Right lobe of liver (tissue), 6 donors: ENCODE measurements around the gene RPF1. TPM values are rescaled to one million over a fixed set of nuclear protein-coding genes. Genes with fewer than 3 reads are reported as not detected.

Source experiments
- ATAC-seq, 4 donors: fragments of 200-7000 bp; cut with Tn5 transposase; one replicate each; pipeline ENCODE4 v1.9.1; 2020; ENCODE audit warnings: mild to moderate bottlenecking in 4 of 4, moderate library complexity in 4 of 4
- DNase-seq, 3 donors: peaks; one replicate each; pipeline ENCODE4 v3.0.0-alpha.2; 2020
- H3K27ac ChIP-seq, 3 donors: fragments of 200-600 bp; one replicate each; pipeline ENCODE4 v1.8.0; 2022
- H3K27me3 ChIP-seq, 2 donors: fragments of 200-600 bp; one replicate each; pipeline ENCODE4 v1.8.0; 2022
- H3K36me3 ChIP-seq, 4 donors: fragments of 200-600 bp; sonication (generic) in 1 of 4; one replicate each; pipeline versions ENCODE4 v1.5.1 to v1.8.0; 2017 to 2022; ENCODE audit warnings: control low read depth in 1 of 4
- H3K4me1 ChIP-seq, 4 donors: fragments of 200-600 bp; sonication (generic) in 1 of 4; one replicate each; pipeline versions ENCODE4 v1.5.1 to v1.8.0; 2017 to 2022; ENCODE audit warnings: control low read depth in 1 of 4
- H3K4me3 ChIP-seq, 3 donors: fragments of 200-600 bp; one replicate each; pipeline ENCODE4 v1.8.0; 2022
- H3K9me3 ChIP-seq, 4 donors: fragments of 200-600 bp; sonication (generic) in 1 of 4; one replicate each; pipeline versions ENCODE4 v1.5.1 to v1.8.0; 2017 to 2022; ENCODE audit warnings: control low read depth in 1 of 4
- POLR2A ChIP-seq: fragments of 450-650 bp; IDR thresholded peaks from one replicate; pipeline ENCODE4 v1.6.1; 2017; ENCODE audit warnings: antibody characterized with exemption, mild to moderate bottlenecking
- WGBS: methylation state at CpG from one replicate; pipeline ENCODE4 v1.1.6; 2018; ENCODE audit warnings: low coverage, low lambda C conversion rate; ENCODE audit not compliant: insufficient coverage; ENCODE audit errors: missing lambda C conversion rate; 5-methylcytosine and 5-hydroxymethylcytosine counted together
- intact Hi-C, 2 donors: fragments of 100-400 bp; cut with DNase I; formaldehyde crosslinking; loops; one replicate each; pipeline versions ENCODE4 v1.11.2 to v1.14.1; 2022
- total RNA-seq, 6 experiments: library from RNA; depleted of rRNA in 2 of 6; stranded (reverse); fragments of >200 nt in 2 of 6; fragmentation: NEBNext Ultra II Directional in 3 of 6; extraction: Animal tissue kit (Norgen Biotek cat#: 25700) in 3 of 6; gene quantifications; one replicate each; pipeline versions ENCODE4 v1.1.0 to v1.2.4, GENCODE V29; 2016 to 2023
- TF ChIP-seq, protein P1 (sequence below), 4 donors: fragments of 200-600 bp in 3 of 4; fragments of 450-650 bp in 1 of 4; IDR thresholded peaks; one replicate each; pipeline versions ENCODE4 v1.5.1 to v1.8.0; 2016 to 2022; ENCODE audit warnings: antibody characterized with exemption in 4 of 4, mild to moderate bottlenecking in 2 of 4
- donor health status: DM: no; HTN: yes; CAD: no.
- donor health status: DM: no; HTN: no; CAD: no.
- donor health status: DM: no; HTN: no; CAD: no.
- donor health status: DM: no; HTN: yes; CAD: no.
- donor health status: DM: no; HTN: yes; CAD: no.

The RPF1 gene
- total RNA-seq, 6 experiments from 2014 or later: 8.6 to 29.7 (median 14.0) TPM

- peaks cover 0 to 46% (median 11%) of the 10 kb centered on the region in 4 donors for H3K4me1 ChIP-seq
Observed at GRCh38 chr1:84502927-84503326, 23.9 kb downstream of the RPF1 start.

GRCh38 chr1:84504580-84505492, 25.8 kb downstream of the RPF1 start:
- DNase-seq (peak in 1 of 3 donors; percentile 58), ATAC-seq (peak in 3 of 4 donors; percentile 7 to 46 (median 22))
- peaks cover 0 to 47% (median 6%) of the 10 kb centered on the region in 4 donors for H3K4me1 ChIP-seq
- 3% methylated on average over 17 of the region's 17 CpGs for WGBS
- peak; percentile 48 for TF ChIP-seq POLR2A
- TF ChIP-seq, protein P1, sequence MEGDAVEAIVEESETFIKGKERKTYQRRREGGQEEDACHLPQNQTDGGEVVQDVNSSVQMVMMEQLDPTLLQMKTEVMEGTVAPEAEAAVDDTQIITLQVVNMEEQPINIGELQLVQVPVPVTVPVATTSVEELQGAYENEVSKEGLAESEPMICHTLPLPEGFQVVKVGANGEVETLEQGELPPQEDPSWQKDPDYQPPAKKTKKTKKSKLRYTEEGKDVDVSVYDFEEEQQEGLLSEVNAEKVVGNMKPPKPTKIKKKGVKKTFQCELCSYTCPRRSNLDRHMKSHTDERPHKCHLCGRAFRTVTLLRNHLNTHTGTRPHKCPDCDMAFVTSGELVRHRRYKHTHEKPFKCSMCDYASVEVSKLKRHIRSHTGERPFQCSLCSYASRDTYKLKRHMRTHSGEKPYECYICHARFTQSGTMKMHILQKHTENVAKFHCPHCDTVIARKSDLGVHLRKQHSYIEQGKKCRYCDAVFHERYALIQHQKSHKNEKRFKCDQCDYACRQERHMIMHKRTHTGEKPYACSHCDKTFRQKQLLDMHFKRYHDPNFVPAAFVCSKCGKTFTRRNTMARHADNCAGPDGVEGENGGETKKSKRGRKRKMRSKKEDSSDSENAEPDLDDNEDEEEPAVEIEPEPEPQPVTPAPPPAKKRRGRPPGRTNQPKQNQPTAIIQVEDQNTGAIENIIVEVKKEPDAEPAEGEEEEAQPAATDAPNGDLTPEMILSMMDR (IDR thresholded peaks at IDR 0.05): no peak
- intact Hi-C loops: loop anchor here in 1 of 2 donors (10.0 kb wide), 1 partner anchor 70 kb away; the partner anchor contains the start of gene CTBS
- H3K9me3 ChIP-seq: no peaks in the 10 kb centered on the region
- H3K27me3 ChIP-seq: no peaks in the 10 kb centered on the region
- peaks cover 0 to 13% (median 4%) of the 10 kb centered on the region in 4 donors for H3K36me3 ChIP-seq
- peak overlapping the region; percentile 97 to 99 (median 98) for H3K27ac ChIP-seq
- peak overlapping the region; percentile 68 to 90 (median 85) for H3K4me3 ChIP-seq

More at GRCh38 chr1:84502927-84503326, 23.9 kb downstream of the RPF1 start:
- intact Hi-C loops: loop anchor here in 1 of 2 donors (10.0 kb wide), 1 partner anchor 72 kb away; the partner anchor contains the start of gene CTBS
- Histone ChIP-seq H3K4me3 (no peak overlapping the region), H3K9me3 (no peaks in the 10 kb centered on the region), H3K36me3 (peaks cover 2 to 30% (median 12%) of the 10 kb centered on the region in 4 donors), H3K27me3 (no peaks in the 10 kb centered on the region), H3K27ac (no peak overlapping the region)
- DNase-seq (no peak), ATAC-seq (no peak)
- WGBS: 37% methylated on average over 5 of the region's 5 CpGs
- TF ChIP-seq, protein P1 (IDR thresholded peaks at IDR 0.05): no peak
- no peak for TF ChIP-seq POLR2A

- H3K36me3 ChIP-seq: peaks cover 0 to 6% (median under 1%) of the 10 kb centered on the region in 4 donors
- no peaks in the 10 kb centered on the region for H3K9me3 ChIP-seq
- H3K4me1 ChIP-seq: peaks cover 0 to 47% (median 6%) of the 10 kb centered on the region in 4 donors
- H3K27me3 ChIP-seq: no peaks in the 10 kb centered on the region
- WGBS: under 1% methylated on average over 17 of the region's 47 CpGs
- peak overlapping the region; percentile 68 to 90 (median 85) for H3K4me3 ChIP-seq
- ATAC-seq (peak; percentile 47 to 65 (median 60)), DNase-seq (peak in 2 of 3 donors; percentile 69 to 80)
- intact Hi-C loops: loop anchor here in 1 of 2 donors (10.0 kb wide), 1 partner anchor 69 kb away; the partner anchor contains the start of gene CTBS
- peak overlapping the region; percentile 97 to 99 (median 98) for H3K27ac ChIP-seq
- TF ChIP-seq, protein P1 (IDR thresholded peaks at IDR 0.05): no peak
- no peak for TF ChIP-seq POLR2A
Observed at GRCh38 chr1:84505493-84506001, 26.5 kb downstream of the RPF1 start.

DNA sequence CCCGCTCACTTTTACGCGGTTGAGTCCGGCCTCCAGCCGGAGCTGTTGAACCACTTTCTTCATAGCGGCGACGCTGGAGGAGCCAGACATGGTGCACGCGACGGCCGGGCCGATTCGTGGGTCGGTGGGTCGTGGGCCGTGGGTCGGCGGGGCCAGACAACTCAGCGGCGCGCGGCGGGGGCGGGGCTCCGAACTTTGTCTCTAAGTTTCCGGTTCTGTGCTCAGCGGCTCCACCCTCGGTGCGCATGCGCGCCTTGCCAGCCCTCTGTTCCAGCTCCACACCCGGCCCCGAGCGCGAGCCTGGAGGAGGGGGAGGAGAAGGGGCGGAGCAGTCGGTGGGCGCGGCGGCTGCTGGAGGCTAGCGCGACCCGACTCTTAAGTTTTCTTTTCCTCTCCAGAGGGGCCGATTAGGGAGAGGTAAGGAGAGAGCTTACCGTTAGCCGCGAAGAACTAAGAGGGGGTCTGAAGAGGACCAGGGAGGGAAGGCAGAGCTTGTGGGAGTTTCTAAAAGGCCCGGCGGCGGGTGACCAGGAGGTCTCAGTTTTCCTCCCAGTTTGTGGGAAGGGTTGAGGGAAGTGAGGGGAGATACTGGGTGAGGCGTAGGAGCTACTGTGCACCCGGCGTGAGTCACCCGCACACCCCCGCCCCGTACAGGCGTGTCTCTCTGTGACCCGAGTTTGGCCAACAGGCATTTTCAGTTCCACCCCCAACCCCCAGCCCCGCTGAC, 27.1 kb downstream of the RPF1 start, which contains the start of the genes GNG5 and SPATA1:
Gene GNG5 (minus strand): TSS at position 580 of the 727 bp plus-strand sequence. CDS start 490 bp downstream, at position 90.
Gene SPATA1 (plus strand): TSS at position 385 of the 727 bp plus-strand sequence. CDS start 9,974 bp downstream, outside the sequence.
- WGBS: 0% methylated on average over 19 of the region's 60 CpGs
- Histone ChIP-seq H3K27ac (peak within 1 kb of the TSS; percentile 97 to 99 (median 98)), H3K9me3 (no peaks in the 10 kb centered on the region), H3K4me1 (peaks cover 0 to 42% (median 6%) of the 10 kb centered on the region in 4 donors), H3K4me3 (peak within 1 kb of the TSS; percentile 68 to 90 (median 85)), H3K36me3 (no peaks in the 10 kb centered on the region), H3K27me3 (no peaks in the 10 kb centered on the region)
- ATAC-seq: peak; percentile 88 to 94 (median 90)
- peak; percentile 94 for TF ChIP-seq POLR2A
- TF ChIP-seq, protein P1 (IDR thresholded peaks at IDR 0.05): no peak
- peak; percentile 99 to 100 (median 99) for DNase-seq
- intact Hi-C loops: loop anchor here in 1 of 2 donors (10.0 kb wide), 1 partner anchor 69 kb away; the partner anchor contains the start of gene CTBS
